HG03175 (cell line): ENCODE measurements around the gene RALGPS1.

Source experiments
- ATAC-seq: cut with Tn5 transposase; IDR thresholded peaks from one replicate; pipeline ENCODE4 v1.9.1; 2021; ENCODE audit warnings: mild to moderate bottlenecking, moderate library complexity; ENCODE audit not compliant: unreplicated experiment

Gene RALGPS1

GRCh38 chr9:127182901-127183746 lies 268.5 kb downstream of the RALGPS1 start:
- ATAC-seq: no peak

GRCh38 chr9:127183814-127184582 lies 269.4 kb downstream of the RALGPS1 start:
- peak; percentile 85 for ATAC-seq

- ATAC-seq: no peak
These were observed 270.1 kb downstream of the RALGPS1 start for GRCh38 chr9:127184641-127185040.

- no peak for ATAC-seq
These were observed 270.6 kb downstream of the RALGPS1 start for GRCh38 chr9:127185181-127185580.

- ATAC-seq: no peak
These were observed 271.6 kb downstream of the RALGPS1 start for GRCh38 chr9:127185931-127186781.

GRCh38 chr9:127186806-127187205 lies 272.2 kb downstream of the RALGPS1 start:
- no peak for ATAC-seq

GRCh38 chr9:127187231-127187956 lies 272.8 kb downstream of the RALGPS1 start:
- ATAC-seq: no peak

- no peak for ATAC-seq
These were observed 273.8 kb downstream of the RALGPS1 start for GRCh38 chr9:127188396-127188795.

- no peak for ATAC-seq
These were observed 275.0 kb downstream of the RALGPS1 start for GRCh38 chr9:127189628-127190027.

GRCh38 chr9:127192744-127193143 lies 278.2 kb downstream of the RALGPS1 start:
- no peak for ATAC-seq

- ATAC-seq: no peak
These were observed 278.9 kb downstream of the RALGPS1 start for GRCh38 chr9:127193483-127193882.

GRCh38 chr9:127194881-127195713 lies 280.5 kb downstream of the RALGPS1 start:
- no peak for ATAC-seq

GRCh38 chr9:127195976-127196825 lies 281.6 kb downstream of the RALGPS1 start:
- ATAC-seq: no peak

- no peak for ATAC-seq
These were observed 282.2 kb downstream of the RALGPS1 start for GRCh38 chr9:127196826-127197145.

- ATAC-seq: no peak
These were observed 282.7 kb downstream of the RALGPS1 start for GRCh38 chr9:127197186-127197860.

- ATAC-seq: no peak
These were observed 283.4 kb downstream of the RALGPS1 start for GRCh38 chr9:127197861-127198430.

- no peak for ATAC-seq
These were observed 284.0 kb downstream of the RALGPS1 start for GRCh38 chr9:127198587-127198986.
